Measurements from ENCODE around the gene CCNF.
A peak's percentile ranks its signal among the peaks of the same experiment; 100 is the strongest.

CCNF gene

GRCh38 chr16:2500430-2500917 lies 71.2 kb downstream of the CCNF start:
- H3K4me3 ChIP-seq, result no peak overlapping the region
- no peak for TF ChIP-seq CTCF (IDR thresholded peaks at IDR 0.05)
- no peak for DNase-seq (ENCODE audit: low spot score)
- no peak overlapping the region for H3K27ac ChIP-seq

- no peak for DNase-seq (ENCODE audit: low spot score)
- H3K4me3 ChIP-seq, result peak overlapping the region; percentile 65
- TF ChIP-seq CTCF (IDR thresholded peaks at IDR 0.05), result peak; percentile 99
- peak overlapping the region in 1 of 2 donors; percentile 72 for H3K27ac ChIP-seq
Observed at GRCh38 chr16:2500918-2501750, 71.9 kb downstream of the CCNF start.

- H3K27ac ChIP-seq, result peak overlapping the region in 1 of 2 donors; percentile 36
- no peak for TF ChIP-seq CTCF (IDR thresholded peaks at IDR 0.05)
- DNase-seq (ENCODE audit: low spot score), result no peak
- no peak overlapping the region for H3K4me3 ChIP-seq
Observed at GRCh38 chr16:2501946-2502895, 73.0 kb downstream of the CCNF start.

DNA sequence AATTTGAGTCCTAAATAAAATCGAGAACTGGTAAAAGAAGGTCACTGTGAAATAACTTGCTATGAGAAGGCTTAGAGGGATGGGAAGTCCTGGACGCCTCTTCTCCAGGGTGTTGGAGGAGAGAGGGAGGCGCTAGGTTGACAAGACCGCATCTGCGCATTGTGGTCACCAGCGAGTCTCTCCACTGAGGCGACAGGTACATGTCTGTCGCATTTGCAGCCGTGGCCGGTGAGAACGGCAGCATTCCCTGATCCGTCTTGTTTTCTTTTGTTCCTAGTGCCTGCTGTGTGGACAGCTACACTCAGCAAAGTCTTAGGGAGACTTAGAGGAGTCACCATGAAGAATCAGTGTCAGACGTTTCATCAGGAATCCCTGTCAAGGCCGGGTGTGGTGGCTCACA lies 76.4 kb downstream of the CCNF start:
- Histone ChIP-seq H3K27ac (no peak overlapping the region), H3K4me3 (no peak overlapping the region)
- TF ChIP-seq CTCF (IDR thresholded peaks at IDR 0.05), result no peak
- no peak for DNase-seq (ENCODE audit: low spot score)

- no peak for TF ChIP-seq CTCF (IDR thresholded peaks at IDR 0.05)
- Histone ChIP-seq H3K27ac (peak overlapping the region; percentile 40 to 79), H3K4me3 (no peak overlapping the region)
- DNase-seq (ENCODE audit: low spot score), result no peak
Observed at GRCh38 chr16:2507052-2507659, 77.9 kb downstream of the CCNF start.

- TF ChIP-seq CTCF (IDR thresholded peaks at IDR 0.05), result no peak
- Histone ChIP-seq H3K27ac (peak overlapping the region; percentile 40 to 79), H3K4me3 (no peak overlapping the region)
- no peak for DNase-seq (ENCODE audit: low spot score)
Observed at GRCh38 chr16:2507665-2508064, 78.4 kb downstream of the CCNF start.

Measured in coronary artery (tissue), 2 donors.